Neural progenitor cell (in vitro differentiated cells): ENCODE data around the gene FLACC1. TPM values are rescaled to one million over a fixed set of nuclear protein-coding genes. Genes with fewer than 3 reads are reported as not detected.

Experiments
- DNase-seq: peaks from one replicate; pipeline ENCODE4 v3.0.0-alpha.2; 2016; ENCODE audit warnings: low spot score
- H2AFZ ChIP-seq: fragments of 200-600 bp; sonication (generic); replicated peaks from 2 replicates; pipeline ENCODE4 v1.6.1; 2016; ENCODE audit warnings: antibody characterized with exemption
- H3F3A ChIP-seq: fragments of 200-600 bp; sonication (generic); 2 replicates; pipeline ENCODE4 v1.6.1; 2016; ENCODE audit warnings: antibody characterized with exemption, low read depth
- H3K27ac ChIP-seq: fragments of 200-600 bp; sonication (generic); 2 replicates; pipeline ENCODE4 v1.5.1; 2016; ENCODE audit warnings: mild to moderate bottlenecking
- H3K27me3 ChIP-seq: fragments of 200-600 bp; sonication (generic); 2 replicates; pipeline ENCODE4 v1.6.1; 2016; ENCODE audit warnings: mild to moderate bottlenecking, moderate library complexity
- H3K36me3 ChIP-seq: fragments of 200-600 bp; sonication (generic); 2 replicates; pipeline ENCODE4 v1.5.1; 2016
- H3K4me1 ChIP-seq: fragments of 200-600 bp; sonication (generic); 2 replicates; pipeline ENCODE4 v1.6.1; 2016; ENCODE audit warnings: mixed run types
- H3K4me2 ChIP-seq: fragments of 200-600 bp; sonication (generic); 2 replicates; pipeline ENCODE4 v1.6.1; 2016
- H3K4me3 ChIP-seq: fragments of 200-600 bp; sonication (generic); 2 replicates; pipeline ENCODE4 v1.5.1; 2016
- H3K79me2 ChIP-seq: fragments of 200-600 bp; sonication (generic); 2 replicates; pipeline ENCODE4 v1.6.1; 2016; ENCODE audit warnings: low read depth
- H3K9ac ChIP-seq: fragments of 200-600 bp; sonication (generic); 2 replicates; pipeline ENCODE4 v1.6.1; 2016
- H3K9me3 ChIP-seq: fragments of 200-600 bp; sonication (generic); 2 replicates; pipeline ENCODE4 v1.5.1; 2016; ENCODE audit warnings: low read depth
- H4K20me1 ChIP-seq: fragments of 200-600 bp; sonication (generic); 2 replicates; pipeline ENCODE4 v1.6.1; 2016; ENCODE audit warnings: low read depth
- H3K27ac Mint-ChIP-seq: 3 replicates; pipeline ENCODE4 v1.8.0; 2021; ENCODE audit warnings: mixed read lengths
- H3K27me3 Mint-ChIP-seq: 2 replicates; pipeline ENCODE4 v1.8.0; 2022; ENCODE audit warnings: low read depth, mild to moderate bottlenecking, inconsistent platforms, moderate library complexity, mixed read lengths; ENCODE audit not compliant: insufficient read depth
- H3K36me3 Mint-ChIP-seq: 3 replicates; pipeline ENCODE4 v1.8.0; 2021; ENCODE audit warnings: mixed read lengths
- H3K4me1 Mint-ChIP-seq: 3 replicates; pipeline ENCODE4 v1.8.0; 2021; ENCODE audit warnings: mixed read lengths
- H3K4me3 Mint-ChIP-seq: 3 replicates; pipeline ENCODE4 v1.8.0; 2021; ENCODE audit warnings: mild to moderate bottlenecking, moderate library complexity, mixed read lengths
- H3K9me3 Mint-ChIP-seq: 3 replicates; pipeline ENCODE4 v1.8.0; 2020; ENCODE audit warnings: mixed read lengths
- EZH2 ChIP-seq: fragments of 200-600 bp; sonication (generic); IDR thresholded peaks from 2 replicates; pipeline ENCODE4 v1.6.1; 2017; ENCODE audit warnings: antibody characterized with exemption, mild to moderate bottlenecking, moderate library complexity
- EZH2phosphoT487 ChIP-seq: fragments of 200-600 bp; sonication (generic); IDR thresholded peaks from 2 replicates; pipeline ENCODE4 v1.6.1; 2017; ENCODE audit warnings: antibody characterized with exemption
- total RNA-seq: library from RNA; depleted of rRNA; stranded (reverse); fragments of >200 nt; gene quantifications from 2 replicates; pipeline ENCODE4 v1.2.3, GENCODE V29; 2015; ENCODE audit warnings: low replicate concordance
- TF ChIP-seq, protein P1 (sequence below): fragments of 200-600 bp; sonication (generic); IDR thresholded peaks from 2 replicates; pipeline ENCODE4 v1.5.1; 2017; ENCODE audit warnings: antibody characterized with exemption, mild to moderate bottlenecking

Gene FLACC1
- total RNA-seq, 1 donor from 2014 or later = not detected

DNA sequence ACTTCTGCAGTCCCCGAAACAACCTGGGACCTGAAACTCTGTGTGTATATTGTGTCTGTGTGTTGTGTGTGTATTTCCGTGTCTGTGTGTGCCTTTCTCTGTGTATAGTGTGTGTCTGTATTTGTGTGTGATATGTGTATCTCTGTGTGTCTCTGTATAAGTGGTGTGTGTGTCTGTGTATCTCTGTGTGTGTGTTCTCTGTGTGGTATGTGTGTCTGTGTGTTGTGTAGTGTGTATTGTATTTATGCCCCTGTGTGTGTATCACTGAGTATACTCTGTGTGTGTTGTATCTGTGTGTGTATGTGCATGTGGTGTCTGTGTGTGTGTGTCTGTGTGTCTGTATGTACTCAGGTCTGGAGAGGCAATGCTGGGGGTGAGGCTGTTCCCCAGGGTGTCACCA, 85.2 kb downstream of the FLACC1 start:
- no peaks in the 10 kb centered on the region for H3K36me3 ChIP-seq
- H3K9me3 ChIP-seq = no peaks in the 10 kb centered on the region
- no peaks in the 10 kb centered on the region for H3F3A ChIP-seq
- Mint-ChIP-seq H3K9me3 (no peaks in the 10 kb centered on the region), H3K4me3 (no peak overlapping the region), H3K4me1 (no peaks in the 10 kb centered on the region), H3K27ac (no peak overlapping the region), H3K27me3 (no peaks in the 10 kb centered on the region), H3K36me3 (no peaks in the 10 kb centered on the region)
- no peak overlapping the region for H3K4me2 ChIP-seq
- H3K79me2 ChIP-seq = no peaks in the 10 kb centered on the region
- H3K4me1 ChIP-seq = no peaks in the 10 kb centered on the region
- no peak overlapping the region for H3K9ac ChIP-seq
- no peaks in the 10 kb centered on the region for H3K27me3 ChIP-seq
- DNase-seq = no peak
- no peaks in the 10 kb centered on the region for H4K20me1 ChIP-seq
- no peak overlapping the region for H2AFZ ChIP-seq
- H3K27ac ChIP-seq = no peak overlapping the region
- H3K4me3 ChIP-seq = no peak overlapping the region
- TF ChIP-seq EZH2 (no peak), EZH2phosphoT487 (no peak)
- TF ChIP-seq, protein P1, sequence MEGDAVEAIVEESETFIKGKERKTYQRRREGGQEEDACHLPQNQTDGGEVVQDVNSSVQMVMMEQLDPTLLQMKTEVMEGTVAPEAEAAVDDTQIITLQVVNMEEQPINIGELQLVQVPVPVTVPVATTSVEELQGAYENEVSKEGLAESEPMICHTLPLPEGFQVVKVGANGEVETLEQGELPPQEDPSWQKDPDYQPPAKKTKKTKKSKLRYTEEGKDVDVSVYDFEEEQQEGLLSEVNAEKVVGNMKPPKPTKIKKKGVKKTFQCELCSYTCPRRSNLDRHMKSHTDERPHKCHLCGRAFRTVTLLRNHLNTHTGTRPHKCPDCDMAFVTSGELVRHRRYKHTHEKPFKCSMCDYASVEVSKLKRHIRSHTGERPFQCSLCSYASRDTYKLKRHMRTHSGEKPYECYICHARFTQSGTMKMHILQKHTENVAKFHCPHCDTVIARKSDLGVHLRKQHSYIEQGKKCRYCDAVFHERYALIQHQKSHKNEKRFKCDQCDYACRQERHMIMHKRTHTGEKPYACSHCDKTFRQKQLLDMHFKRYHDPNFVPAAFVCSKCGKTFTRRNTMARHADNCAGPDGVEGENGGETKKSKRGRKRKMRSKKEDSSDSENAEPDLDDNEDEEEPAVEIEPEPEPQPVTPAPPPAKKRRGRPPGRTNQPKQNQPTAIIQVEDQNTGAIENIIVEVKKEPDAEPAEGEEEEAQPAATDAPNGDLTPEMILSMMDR = no peak

DNA sequence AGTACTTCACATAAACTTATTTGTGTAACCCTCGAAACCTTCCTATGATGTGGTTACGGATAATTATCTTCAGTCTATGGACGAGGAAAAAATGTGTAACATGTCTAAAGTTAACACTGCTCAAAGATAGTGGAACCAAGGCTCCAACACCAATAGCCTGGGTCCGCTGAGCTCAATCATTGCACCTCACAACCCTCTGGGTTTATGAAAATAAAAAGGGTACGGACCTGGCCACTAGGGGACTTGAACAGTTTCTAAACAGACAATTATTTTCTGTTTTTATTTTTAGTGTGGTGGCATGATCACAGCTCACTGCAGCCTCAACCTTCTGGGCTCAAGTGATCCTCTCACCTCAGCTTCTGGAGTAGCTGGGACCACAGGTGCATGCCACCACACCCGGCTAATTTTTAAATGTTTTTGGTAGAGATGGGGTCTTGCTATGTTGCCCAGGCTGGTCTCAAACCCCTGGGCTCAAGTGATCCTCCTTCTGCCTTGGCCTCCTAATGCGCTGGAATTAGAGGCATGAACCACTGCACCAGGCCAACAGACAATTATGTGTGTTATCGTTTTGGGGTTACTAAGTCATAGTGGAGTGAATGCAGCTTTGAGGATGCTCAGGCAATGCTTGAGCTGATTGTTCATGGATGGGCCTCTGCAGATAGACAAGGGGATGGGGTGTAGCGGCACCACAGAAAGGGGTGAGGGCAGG, 86.7 kb downstream of the FLACC1 start:
- H3K36me3 Mint-ChIP-seq = no peaks in the 10 kb centered on the region
- Histone ChIP-seq H3K9me3 (no peaks in the 10 kb centered on the region), H4K20me1 (no peaks in the 10 kb centered on the region), H3K4me3 (no peak overlapping the region), H3K79me2 (no peaks in the 10 kb centered on the region), H3K9ac (no peak overlapping the region), H2AFZ (no peak overlapping the region), H3K27me3 (no peaks in the 10 kb centered on the region), H3F3A (peaks cover 6% of the 10 kb centered on the region), H3K4me2 (no peak overlapping the region), H3K36me3 (no peaks in the 10 kb centered on the region), H3K4me1 (no peaks in the 10 kb centered on the region), H3K27ac (no peak overlapping the region)
- H3K27ac Mint-ChIP-seq = no peak overlapping the region
- H3K4me3 Mint-ChIP-seq = no peak overlapping the region
- peaks cover 2% of the 10 kb centered on the region for H3K27me3 Mint-ChIP-seq
- H3K4me1 Mint-ChIP-seq = no peaks in the 10 kb centered on the region
- no peak for DNase-seq
- TF ChIP-seq EZH2phosphoT487 (no peak), EZH2 (no peak)
- TF ChIP-seq, protein P1 = no peak
- no peaks in the 10 kb centered on the region for H3K9me3 Mint-ChIP-seq

DNA sequence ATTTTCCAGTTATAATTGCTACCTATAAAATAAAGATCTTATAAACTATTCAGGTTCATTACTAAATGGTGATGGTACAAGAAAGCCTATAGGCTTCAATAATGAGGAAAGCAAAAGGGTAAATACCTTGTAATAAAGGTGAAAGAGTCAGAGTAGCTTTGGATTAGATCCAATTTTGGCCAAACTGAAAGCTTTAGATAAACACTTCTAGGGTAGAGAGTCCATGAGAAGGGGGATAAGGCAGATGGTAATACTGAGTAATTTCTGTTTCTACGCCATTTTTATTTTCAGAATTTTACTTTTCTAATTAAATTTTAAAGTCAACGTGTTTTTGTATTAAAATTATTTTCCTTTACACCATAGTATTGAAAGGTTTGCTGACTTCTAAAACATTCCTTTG, 87.4 kb downstream of the FLACC1 start:
- Histone ChIP-seq H3K4me1 (no peaks in the 10 kb centered on the region), H3K27me3 (no peaks in the 10 kb centered on the region), H3K27ac (no peak overlapping the region), H3K4me2 (no peak overlapping the region), H3K36me3 (no peaks in the 10 kb centered on the region), H3K9me3 (no peaks in the 10 kb centered on the region), H4K20me1 (no peaks in the 10 kb centered on the region), H3K4me3 (no peak overlapping the region), H3K79me2 (no peaks in the 10 kb centered on the region), H3K9ac (no peak overlapping the region), H3F3A (peaks cover 6% of the 10 kb centered on the region), H2AFZ (no peak overlapping the region)
- H3K27me3 Mint-ChIP-seq = peaks cover 3% of the 10 kb centered on the region
- DNase-seq = no peak
- no peak overlapping the region for H3K4me3 Mint-ChIP-seq
- no peaks in the 10 kb centered on the region for H3K4me1 Mint-ChIP-seq
- TF ChIP-seq EZH2phosphoT487 (no peak), EZH2 (no peak)
- TF ChIP-seq, protein P1 = no peak
- no peak overlapping the region for H3K27ac Mint-ChIP-seq
- no peaks in the 10 kb centered on the region for H3K36me3 Mint-ChIP-seq
- H3K9me3 Mint-ChIP-seq = no peaks in the 10 kb centered on the region
